ENCODE results near the gene CHMP5.
"Not testable (repeated sequence)": the region's sequence is repeated elsewhere in the genome, so short reads cannot be mapped to it uniquely, and the experiment has no call there.

The CHMP5 gene

DNA sequence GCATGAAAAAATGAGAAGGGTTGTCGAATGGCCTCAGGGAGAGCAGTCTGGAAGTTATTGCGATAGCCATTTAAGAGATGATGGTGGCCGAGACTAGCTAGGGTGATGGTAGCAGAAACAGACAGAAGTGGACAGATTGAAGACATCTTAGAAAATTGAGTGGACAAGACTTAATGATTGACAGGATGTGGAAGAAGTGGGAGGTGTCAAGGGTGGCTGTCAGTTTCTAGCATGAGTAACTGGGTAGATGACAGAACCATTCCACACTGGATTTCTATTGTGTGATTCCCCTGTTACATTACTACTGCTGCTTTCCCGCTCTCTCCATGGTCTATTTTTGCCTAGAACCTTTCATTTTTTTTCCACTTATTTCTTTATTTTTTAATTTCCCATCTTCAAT is 12.6 kb downstream of the CHMP5 start:
- DNase-seq (ENCODE audit: low read depth) = no peak

- DNase-seq (ENCODE audit: low read depth) = no peak
These were observed 20.7 kb downstream of the CHMP5 start for GRCh38 chr9:33285502-33285901.

DNA sequence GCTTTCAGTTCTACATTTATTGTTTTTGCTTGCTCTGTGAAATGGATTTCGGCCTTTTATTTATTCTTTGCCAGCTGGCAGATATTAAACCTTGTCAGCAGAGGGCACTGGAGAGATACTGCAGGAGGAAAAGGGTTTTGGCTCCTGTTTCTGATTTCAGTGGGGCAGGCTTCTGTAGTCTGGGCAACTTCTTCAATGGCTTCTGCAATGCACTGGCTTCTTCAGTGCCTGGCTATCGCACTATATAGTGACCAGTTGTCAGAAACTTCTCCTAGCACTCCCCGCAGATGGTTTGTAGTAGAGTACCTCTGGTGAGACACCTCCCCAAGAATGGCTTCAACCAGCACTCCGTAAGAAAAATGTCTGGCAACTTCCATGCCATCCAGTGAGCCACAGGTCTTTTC is 22.2 kb downstream of the CHMP5 start:
- no peak for DNase-seq (ENCODE audit: low read depth)

- DNase-seq (ENCODE audit: low read depth) = no peak
These were observed 23.4 kb downstream of the CHMP5 start for GRCh38 chr9:33288235-33288634.

DNA sequence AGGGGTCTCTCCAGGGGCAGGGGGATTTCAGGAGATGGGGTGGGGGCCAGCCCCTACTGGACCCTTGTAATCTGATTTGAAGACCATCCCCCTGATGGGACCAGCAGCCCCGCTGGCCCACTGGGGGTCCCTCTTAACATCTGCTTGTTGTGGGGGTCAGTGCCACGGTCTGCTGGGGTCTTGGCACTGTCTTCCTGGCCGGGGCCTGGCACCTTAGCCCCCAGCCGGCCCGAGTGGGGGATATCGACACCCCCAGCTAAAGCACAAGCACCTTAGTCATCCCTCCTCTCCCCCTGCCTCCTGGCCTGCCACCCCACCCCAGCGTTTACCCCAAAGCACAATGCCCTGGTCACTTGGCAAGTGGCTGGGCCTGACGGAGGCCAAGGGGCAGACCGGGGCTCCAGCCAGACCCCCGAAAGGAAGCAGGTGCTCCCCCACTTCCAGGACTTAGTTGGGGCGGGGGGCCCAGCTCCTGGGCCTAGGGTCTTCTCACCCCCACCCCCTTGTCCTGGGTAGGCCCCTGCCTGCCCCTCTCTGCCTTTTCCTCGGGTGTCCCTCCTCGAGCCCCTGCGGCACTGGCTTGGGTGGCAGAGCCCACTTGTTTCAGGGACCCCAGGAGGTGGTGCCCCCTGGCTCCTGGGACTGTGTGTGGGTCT is 24.1 kb downstream of the CHMP5 start:
- no peak for DNase-seq (ENCODE audit: low read depth)

DNA sequence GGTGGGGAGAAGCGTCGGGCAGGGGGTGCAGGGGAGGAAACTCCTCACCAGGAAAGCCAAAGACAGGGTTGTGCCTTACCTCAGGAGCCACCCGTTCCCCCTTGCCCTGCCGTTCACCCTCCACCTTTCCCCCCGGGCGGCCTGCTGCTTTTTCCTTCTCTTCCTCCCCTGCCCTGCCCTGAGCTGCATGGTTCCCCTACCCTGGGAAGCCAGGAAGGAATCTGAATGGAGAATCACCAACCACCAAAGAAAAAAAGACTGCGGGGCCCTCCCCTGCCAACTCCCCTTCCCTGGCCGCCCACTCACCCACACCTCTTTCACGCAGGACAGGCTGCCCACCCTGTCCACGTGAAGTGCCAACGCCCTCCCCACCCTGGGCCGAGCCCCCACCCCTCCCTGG is 24.6 kb downstream of the CHMP5 start:
- no peak for DNase-seq (ENCODE audit: low read depth)

GRCh38 chr9:33289936-33290246 is 25.0 kb downstream of the CHMP5 start:
- DNase-seq (ENCODE audit: low read depth) = no peak

- peak; percentile 98 for DNase-seq (ENCODE audit: low read depth)
These were observed 25.6 kb downstream of the CHMP5 start, which contains the start of gene NFX1 for GRCh38 chr9:33290247-33291030. Gene NFX1, plus strand, starts transcription at chr9:33290516. Its CDS starts 57 bp downstream, at chr9:33290573.

GRCh38 chr9:33291031-33291397 is 26.2 kb downstream of the CHMP5 start:
- no peak for DNase-seq (ENCODE audit: low read depth)

- no peak for DNase-seq (ENCODE audit: low read depth)
These were observed 27.1 kb downstream of the CHMP5 start for GRCh38 chr9:33291901-33292300.

- no peak for DNase-seq (ENCODE audit: low read depth)
These were observed 28.9 kb downstream of the CHMP5 start for GRCh38 chr9:33293782-33294181.

GRCh38 chr9:33294670-33295432 is 30.0 kb downstream of the CHMP5 start:
- no peak for DNase-seq (ENCODE audit: low read depth)

DNA sequence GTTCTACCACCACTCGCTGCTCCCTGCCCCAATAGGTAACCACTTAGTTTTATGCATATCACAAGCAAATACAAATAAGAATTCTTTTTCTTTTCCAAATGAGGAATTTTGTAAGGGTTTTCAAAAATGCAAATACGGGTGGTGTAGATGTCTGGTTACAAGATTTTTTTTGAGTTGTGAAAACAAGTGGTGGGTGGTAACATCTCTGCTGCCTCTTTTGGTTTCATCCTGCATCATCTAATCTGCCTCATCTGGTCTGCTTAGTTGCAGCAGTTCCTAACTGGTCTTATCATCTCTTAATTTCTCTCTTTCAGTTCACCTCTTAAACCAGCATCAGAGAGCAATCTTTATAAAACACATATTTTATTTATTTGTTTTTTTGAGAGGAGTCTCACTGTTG is 30.7 kb downstream of the CHMP5 start:
- DNase-seq (ENCODE audit: low read depth) = no peak

DNA sequence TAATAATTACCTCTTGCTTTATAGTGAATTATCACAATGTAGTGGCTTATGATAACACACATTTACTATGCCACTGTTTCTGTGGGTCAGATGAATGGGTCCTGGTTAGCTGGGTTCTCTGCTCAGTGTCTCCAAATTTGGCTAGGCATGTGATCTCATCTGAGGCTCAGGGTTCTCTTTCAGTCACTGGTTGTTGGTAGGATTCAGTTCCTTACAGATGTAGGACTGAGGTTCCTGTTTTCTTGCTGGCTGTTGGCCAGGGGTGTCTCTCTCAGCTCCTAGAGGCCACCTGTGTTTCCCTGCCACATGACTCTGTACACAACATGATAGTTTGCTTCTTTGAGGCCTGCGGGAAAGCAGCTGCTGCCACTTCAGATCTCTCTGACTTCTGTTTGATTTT is 32.6 kb downstream of the CHMP5 start:
- DNase-seq (ENCODE audit: low read depth) = no peak

- no peak for DNase-seq (ENCODE audit: low read depth)
These were observed 35.7 kb downstream of the CHMP5 start for GRCh38 chr9:33300546-33300945.

DNA sequence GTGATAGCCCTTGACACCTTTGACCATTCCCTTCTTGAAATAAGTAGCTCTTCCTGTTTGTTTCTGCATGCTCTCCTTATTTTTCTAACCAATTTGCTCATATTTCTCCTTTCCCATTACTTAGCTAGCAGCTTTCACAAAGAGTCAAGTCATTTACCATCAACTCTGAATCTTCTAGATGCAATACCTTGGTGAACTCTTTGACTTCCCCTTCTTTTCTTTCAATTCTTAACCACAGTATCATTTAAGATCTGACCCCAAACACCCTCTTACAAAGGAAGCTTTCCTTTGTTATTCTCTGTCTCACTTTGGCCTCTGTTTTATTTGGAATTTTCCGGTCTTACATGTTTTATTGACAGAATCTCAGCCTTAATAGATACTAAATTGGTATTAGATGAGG is 39.5 kb downstream of the CHMP5 start:
- no peak for DNase-seq (ENCODE audit: low read depth)

DNA sequence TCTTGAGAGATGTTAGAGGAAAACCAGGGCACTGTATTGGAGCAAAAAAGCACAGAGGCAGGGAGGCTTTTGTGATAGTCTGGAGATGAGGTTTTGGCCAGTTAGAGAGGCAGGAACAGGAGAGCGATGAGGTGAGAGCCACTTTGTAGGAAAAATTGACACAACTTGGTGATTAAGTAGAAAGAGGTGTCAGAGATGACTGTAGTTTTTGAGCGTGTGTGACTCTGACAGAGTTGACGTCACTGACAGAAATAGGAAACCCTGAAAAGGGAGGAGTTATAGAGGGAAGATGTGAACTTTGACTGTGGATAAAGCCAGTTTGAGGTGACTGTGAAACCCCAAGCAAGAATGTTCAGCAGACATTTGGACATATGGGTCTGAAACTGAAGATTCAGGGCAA is 41.2 kb downstream of the CHMP5 start:
- no peak for DNase-seq (ENCODE audit: low read depth)

GRCh38 chr9:33307067-33307466 is 42.2 kb downstream of the CHMP5 start:
- no peak for DNase-seq (ENCODE audit: low read depth)

GRCh38 chr9:33309903-33310302 is 45.1 kb downstream of the CHMP5 start:
- DNase-seq (ENCODE audit: low read depth) = no peak

DNA sequence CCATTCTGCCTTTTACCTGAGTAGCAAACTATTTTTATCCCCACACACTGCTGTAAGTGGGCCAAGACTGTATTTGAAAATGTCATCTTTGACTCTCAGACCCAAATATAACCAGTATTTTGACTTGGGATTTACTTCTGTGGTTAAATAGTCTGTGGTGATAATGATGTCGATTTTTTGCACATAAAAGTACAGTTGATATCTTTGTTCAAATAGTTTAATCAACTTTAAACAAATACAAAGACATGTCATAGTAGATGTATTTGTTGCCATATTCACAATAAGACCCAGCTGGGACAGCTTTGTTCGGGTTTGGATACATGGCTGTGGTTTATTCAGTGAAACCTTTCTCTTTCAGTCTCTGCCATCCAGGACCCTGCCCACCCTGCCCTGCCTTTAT is 45.9 kb downstream of the CHMP5 start:
- DNase-seq (ENCODE audit: low read depth) = no peak

- DNase-seq (ENCODE audit: low read depth) = no peak
These were observed 47.1 kb downstream of the CHMP5 start for GRCh38 chr9:33311953-33312352.

DNA sequence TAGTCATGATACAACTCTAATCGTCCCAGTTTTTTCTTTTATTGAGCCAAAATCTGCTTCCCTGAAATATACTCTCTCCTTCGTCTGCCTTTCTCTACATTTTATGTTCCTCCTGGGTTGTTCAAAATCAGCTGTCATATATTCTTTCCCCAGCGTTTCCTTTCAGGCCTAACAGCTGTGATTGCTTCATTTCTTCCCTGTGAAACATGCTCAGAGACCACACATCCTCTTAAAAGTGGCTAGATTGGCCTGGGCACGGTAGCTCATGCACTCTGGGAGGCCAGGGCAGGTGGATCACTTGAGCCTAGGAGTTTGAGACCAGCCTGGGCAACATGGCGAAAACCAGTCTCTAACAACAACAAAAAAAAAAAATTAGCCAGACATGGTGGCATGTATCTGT is 50.5 kb downstream of the CHMP5 start:
- no peak for DNase-seq (ENCODE audit: low read depth)

DNA sequence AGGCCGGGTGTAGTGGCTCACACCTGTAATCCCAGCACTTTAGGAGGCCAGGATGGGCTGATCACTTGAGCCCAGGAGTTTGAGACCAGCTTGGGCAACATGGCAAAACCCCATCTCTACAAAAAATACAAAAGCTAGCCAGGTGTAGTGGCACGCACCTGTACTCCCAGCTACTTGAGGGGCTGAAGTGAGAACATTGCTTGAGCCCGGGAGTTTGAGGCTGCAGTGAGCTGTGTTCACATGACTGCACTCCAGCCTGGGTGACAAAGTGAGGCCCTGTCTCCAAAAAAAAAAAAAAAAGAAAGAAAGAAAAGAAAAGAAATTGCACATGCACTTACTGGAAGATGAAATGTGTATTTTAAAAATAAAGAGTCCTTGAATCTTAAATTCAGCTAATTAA is 52.3 kb downstream of the CHMP5 start:
- not testable (repeated sequence) for DNase-seq (ENCODE audit: low read depth)

All from activated T-helper 9 cell treated with anti-CD3 and anti-CD28 coated beads, Interleukin-2, amount 50 U/mL, for 16 hours (primary cell).